Testis (tissue), 3 donors: ENCODE results near the gene DPYD. TPM values are rescaled to one million over a fixed set of nuclear protein-coding genes. Genes with fewer than 3 reads are reported as not detected.

ENCODE experiments used
- DNase-seq: peaks from one replicate; pipeline ENCODE4 v3.0.0-alpha.2; 2019
- H3K27ac ChIP-seq, 2 donors: fragments of 200-600 bp; sonication (generic); one replicate each; pipeline ENCODE4 v1.5.1; 2019
- H3K27me3 ChIP-seq: fragments of 200-600 bp; sonication (generic); one replicate; pipeline ENCODE4 v1.5.1; 2019
- H3K36me3 ChIP-seq: fragments of 200-600 bp; sonication (generic); one replicate; pipeline ENCODE4 v1.5.1; 2017; ENCODE audit warnings: low read depth; ENCODE audit errors: missing control alignments
- H3K4me1 ChIP-seq: fragments of 200-600 bp; sonication (generic); one replicate; pipeline ENCODE4 v1.5.1; 2019
- H3K4me3 ChIP-seq, 2 donors: fragments of 200-600 bp; sonication (generic); one replicate each; pipeline ENCODE4 v1.5.1; 2017 to 2019
- H3K9me3 ChIP-seq: fragments of 200-600 bp; sonication (generic); one replicate; pipeline ENCODE4 v1.5.1; 2017
- POLR2A ChIP-seq: fragments of 450-650 bp; IDR thresholded peaks from one replicate; pipeline ENCODE4 v1.6.1; 2017; ENCODE audit warnings: antibody characterized with exemption, mild to moderate bottlenecking, moderate library complexity
- WGBS, 2 donors: methylation state at CpG; one replicate each; pipeline ENCODE4 v1.1.5; 2018; 5-methylcytosine and 5-hydroxymethylcytosine counted together
- intact Hi-C: fragments of 100-400 bp; cut with DNase I; formaldehyde crosslinking; loops from one replicate; pipeline ENCODE4 v1.15.1; 2023; ENCODE audit warnings: low total_unique reads
- polyA plus RNA-seq: library from polyadenylated mRNA; stranded (reverse); fragments of 350-450 nt; fragmentation: Illumina TruSeq; extraction: RNeasy Lipid Tissue Mini Kit (QIAGEN cat#74804); gene quantifications from one replicate; pipeline ENCODE4 v1.2.3, GENCODE V29; 2014; ENCODE audit warnings: low read depth, low replicate concordance; ENCODE audit not compliant: insufficient read depth
- total RNA-seq, 2 donors: library from RNA; depleted of rRNA; stranded (reverse); fragments of >200 nt; gene quantifications; one replicate each; pipeline ENCODE4 v1.2.3, GENCODE V29; 2016
- TF ChIP-seq, protein P1 (sequence below), 3 experiments: fragments of 450-650 bp in 2 of 3; fragments of 200-600 bp in 1 of 3; sonication (generic) in 1 of 3; IDR thresholded peaks; one replicate each; pipeline ENCODE4 v1.5.1; 2016 to 2019; ENCODE audit warnings: antibody characterized with exemption in 3 of 3, mild to moderate bottlenecking in 2 of 3, moderate library complexity in 1 of 3

The DPYD gene
- total and polyA plus RNA-seq, 3 donors from 2014 or later = 6.7 to 14.7 (median 11.5) TPM

DNA sequence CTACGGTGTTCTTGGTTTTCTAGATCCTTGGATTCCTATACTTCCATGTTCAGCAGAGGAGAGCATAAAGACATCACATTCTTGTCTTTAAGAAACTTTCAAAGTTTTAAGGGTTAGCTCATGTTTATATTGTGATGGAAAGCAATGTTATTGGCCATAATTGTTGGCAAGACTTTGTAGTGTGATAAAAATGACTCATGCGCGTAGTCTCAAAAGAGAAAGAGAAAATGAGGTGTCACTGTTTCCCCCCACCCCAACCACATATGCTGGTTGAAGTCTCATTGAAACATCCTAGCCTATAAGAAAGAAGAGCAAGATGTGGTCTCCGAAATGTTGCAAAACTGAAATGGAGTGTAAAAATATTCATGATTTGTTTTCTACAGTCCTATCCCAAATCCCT is 850.5 kb downstream of the DPYD start:
- Histone ChIP-seq H3K27ac (no peak overlapping the region), H3K4me3 (no peak overlapping the region), H3K9me3 (no peaks in the 10 kb centered on the region), H3K36me3 (no peaks in the 10 kb centered on the region), H3K27me3 (no peaks in the 10 kb centered on the region), H3K4me1 (no peaks in the 10 kb centered on the region)
- intact Hi-C loops = no loop called here
- DNase-seq = no peak
- TF ChIP-seq POLR2A = no peak
- TF ChIP-seq, protein P1, sequence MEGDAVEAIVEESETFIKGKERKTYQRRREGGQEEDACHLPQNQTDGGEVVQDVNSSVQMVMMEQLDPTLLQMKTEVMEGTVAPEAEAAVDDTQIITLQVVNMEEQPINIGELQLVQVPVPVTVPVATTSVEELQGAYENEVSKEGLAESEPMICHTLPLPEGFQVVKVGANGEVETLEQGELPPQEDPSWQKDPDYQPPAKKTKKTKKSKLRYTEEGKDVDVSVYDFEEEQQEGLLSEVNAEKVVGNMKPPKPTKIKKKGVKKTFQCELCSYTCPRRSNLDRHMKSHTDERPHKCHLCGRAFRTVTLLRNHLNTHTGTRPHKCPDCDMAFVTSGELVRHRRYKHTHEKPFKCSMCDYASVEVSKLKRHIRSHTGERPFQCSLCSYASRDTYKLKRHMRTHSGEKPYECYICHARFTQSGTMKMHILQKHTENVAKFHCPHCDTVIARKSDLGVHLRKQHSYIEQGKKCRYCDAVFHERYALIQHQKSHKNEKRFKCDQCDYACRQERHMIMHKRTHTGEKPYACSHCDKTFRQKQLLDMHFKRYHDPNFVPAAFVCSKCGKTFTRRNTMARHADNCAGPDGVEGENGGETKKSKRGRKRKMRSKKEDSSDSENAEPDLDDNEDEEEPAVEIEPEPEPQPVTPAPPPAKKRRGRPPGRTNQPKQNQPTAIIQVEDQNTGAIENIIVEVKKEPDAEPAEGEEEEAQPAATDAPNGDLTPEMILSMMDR (IDR thresholded peaks at IDR 0.05) = no peak
- 89 to 90% methylated on average over 4 of the region's 4 CpGs for WGBS, 2 donors

DNA sequence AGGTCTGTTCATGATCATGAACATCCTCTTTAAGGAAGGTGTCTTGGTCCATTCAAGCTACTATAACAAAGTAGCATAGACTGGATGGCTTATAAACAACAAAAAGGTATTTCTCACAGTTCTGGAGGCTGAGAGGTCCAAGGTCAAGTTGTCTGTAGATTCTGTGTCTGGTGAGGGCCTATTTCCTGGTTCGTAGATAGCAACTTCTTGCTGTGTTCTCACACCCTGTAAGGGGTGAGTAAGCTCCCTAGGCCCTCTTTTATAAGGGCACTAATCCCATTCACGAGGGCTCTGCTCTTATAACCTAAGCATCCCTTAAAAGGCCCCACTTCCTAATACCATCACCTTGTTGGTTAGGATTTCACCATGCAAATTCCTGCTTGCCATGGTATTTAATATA is 851.5 kb downstream of the DPYD start:
- whole genome bisulfite sequencing, 2 donors = 77 to 88% methylated on average over 2 of the region's 2 CpGs
- Histone ChIP-seq H3K27me3 (no peaks in the 10 kb centered on the region), H3K9me3 (no peaks in the 10 kb centered on the region), H3K36me3 (no peaks in the 10 kb centered on the region), H3K27ac (no peak overlapping the region), H3K4me1 (no peaks in the 10 kb centered on the region), H3K4me3 (no peak overlapping the region)
- TF ChIP-seq, protein P1 (IDR thresholded peaks at IDR 0.05) = no peak
- no peak for TF ChIP-seq POLR2A
- DNase-seq = no peak
- intact Hi-C loops = no loop called here

DNA sequence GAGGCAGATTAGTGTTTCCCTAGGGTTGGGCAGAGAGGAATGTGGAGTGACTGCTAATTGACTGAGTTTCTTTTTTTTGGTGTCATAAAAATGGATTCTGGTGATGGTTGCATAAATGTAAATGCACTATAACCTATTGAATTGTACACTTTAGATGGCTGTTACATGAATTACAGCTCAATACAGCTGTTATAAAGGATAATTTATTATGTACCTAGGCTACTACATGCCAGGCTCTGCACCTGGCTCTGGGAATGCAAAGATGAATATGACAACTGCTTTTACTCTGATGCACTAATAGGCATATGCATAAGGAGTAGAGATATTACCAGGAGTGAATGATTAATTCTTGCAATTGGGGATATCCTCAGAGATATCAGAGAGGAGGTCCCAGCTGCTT is 854.0 kb downstream of the DPYD start:
- H3K9me3 ChIP-seq = no peaks in the 10 kb centered on the region
- intact Hi-C loops = no loop called here
- no peak for DNase-seq
- TF ChIP-seq, protein P1 (IDR thresholded peaks at IDR 0.05) = no peak
- TF ChIP-seq POLR2A = no peak
- no peaks in the 10 kb centered on the region for H3K27me3 ChIP-seq
- H3K36me3 ChIP-seq = no peaks in the 10 kb centered on the region
- H3K4me1 ChIP-seq = no peaks in the 10 kb centered on the region
- H3K27ac ChIP-seq = no peak overlapping the region
- no peak overlapping the region for H3K4me3 ChIP-seq

DNA sequence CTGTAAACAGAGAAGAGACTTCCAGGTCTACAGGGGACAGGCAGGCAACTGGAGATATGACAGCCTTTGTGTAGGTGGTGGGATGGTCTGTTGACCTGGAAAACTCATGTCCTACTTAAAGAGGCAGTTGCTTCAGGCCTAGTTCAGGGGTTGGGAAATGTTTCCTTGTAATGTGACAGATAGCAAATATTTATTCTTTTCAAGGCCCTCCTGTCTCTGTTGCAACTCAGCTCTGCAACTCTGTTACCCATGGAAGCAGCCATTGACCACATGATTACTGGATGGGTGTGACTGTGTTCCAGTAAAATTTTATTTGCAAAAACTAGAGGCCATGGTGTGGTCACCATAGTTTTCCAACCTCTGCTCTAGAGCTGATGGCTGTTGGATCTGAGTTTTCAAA is 857.3 kb downstream of the DPYD start:
- no peaks in the 10 kb centered on the region for H3K4me1 ChIP-seq
- intact Hi-C loops = no loop called here
- H3K36me3 ChIP-seq = no peaks in the 10 kb centered on the region
- H3K4me3 ChIP-seq = no peak overlapping the region
- TF ChIP-seq POLR2A = no peak
- TF ChIP-seq, protein P1 (IDR thresholded peaks at IDR 0.05) = no peak
- no peaks in the 10 kb centered on the region for H3K9me3 ChIP-seq
- H3K27me3 ChIP-seq = no peaks in the 10 kb centered on the region
- no peak overlapping the region for H3K27ac ChIP-seq
- no peak for DNase-seq

DNA sequence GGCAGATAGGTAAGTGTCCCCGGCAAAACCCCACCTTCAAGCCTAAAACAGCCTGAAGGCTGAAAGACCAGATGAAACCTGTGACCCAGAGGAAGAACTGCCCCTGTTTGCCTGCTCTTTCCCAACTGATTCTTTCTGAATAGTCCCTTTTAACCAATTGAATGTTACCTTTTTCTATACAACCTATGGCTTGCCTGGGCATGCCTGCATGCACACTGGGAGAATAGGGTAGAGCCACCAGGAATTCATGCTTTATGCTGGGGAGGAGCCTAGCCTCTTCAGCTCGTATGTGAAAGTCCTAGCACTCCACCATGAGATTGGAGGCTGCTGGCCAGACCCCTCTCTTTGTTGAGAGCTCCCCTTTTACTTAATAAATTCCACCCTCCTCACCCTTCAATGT is 859.2 kb downstream of the DPYD start:
- no peak for DNase-seq
- TF ChIP-seq POLR2A = no peak
- TF ChIP-seq, protein P1 (IDR thresholded peaks at IDR 0.05) = no peak
- Histone ChIP-seq H3K9me3 (no peaks in the 10 kb centered on the region), H3K27ac (no peak overlapping the region), H3K4me1 (no peaks in the 10 kb centered on the region), H3K27me3 (no peaks in the 10 kb centered on the region), H3K4me3 (no peak overlapping the region), H3K36me3 (no peaks in the 10 kb centered on the region)
- intact Hi-C loops = no loop called here
- WGBS, 2 donors = 88 to 92% methylated on average over 2 of the region's 2 CpGs
